ENCODE data around the gene CATSPERZ.

CATSPERZ gene

DNA sequence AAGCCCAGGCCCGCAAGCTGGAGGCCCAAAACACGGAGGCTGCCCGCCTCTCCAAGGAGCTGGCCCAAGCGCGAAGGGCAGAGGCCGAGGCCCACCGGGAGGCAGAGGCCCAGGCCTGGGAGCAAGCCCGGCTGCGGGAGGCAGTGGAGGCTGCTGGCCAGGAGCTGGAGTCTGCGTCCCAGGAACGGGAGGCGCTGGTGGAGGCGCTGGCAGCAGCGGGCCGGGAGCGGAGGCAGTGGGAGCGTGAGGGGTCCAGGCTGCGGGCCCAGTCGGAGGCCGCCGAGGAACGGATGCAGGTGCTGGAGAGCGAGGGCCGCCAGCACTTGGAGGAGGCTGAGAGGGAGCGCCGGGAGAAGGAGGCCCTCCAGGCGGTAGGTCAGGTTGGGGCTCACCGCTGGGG is 44.6 kb downstream of the CATSPERZ start:
- Mint-ChIP-seq H3K36me3 (peaks cover 84% of the 10 kb centered on the region), H3K4me3 (no peak overlapping the region), H3K9me3 (no peaks in the 10 kb centered on the region), H3K27ac (peak overlapping the region; percentile 70), H3K4me1 (peaks cover 33% of the 10 kb centered on the region)
- DNase-seq (ENCODE audit: low spot score in 2 of 2) (no peak), ATAC-seq (no peak)

DNA sequence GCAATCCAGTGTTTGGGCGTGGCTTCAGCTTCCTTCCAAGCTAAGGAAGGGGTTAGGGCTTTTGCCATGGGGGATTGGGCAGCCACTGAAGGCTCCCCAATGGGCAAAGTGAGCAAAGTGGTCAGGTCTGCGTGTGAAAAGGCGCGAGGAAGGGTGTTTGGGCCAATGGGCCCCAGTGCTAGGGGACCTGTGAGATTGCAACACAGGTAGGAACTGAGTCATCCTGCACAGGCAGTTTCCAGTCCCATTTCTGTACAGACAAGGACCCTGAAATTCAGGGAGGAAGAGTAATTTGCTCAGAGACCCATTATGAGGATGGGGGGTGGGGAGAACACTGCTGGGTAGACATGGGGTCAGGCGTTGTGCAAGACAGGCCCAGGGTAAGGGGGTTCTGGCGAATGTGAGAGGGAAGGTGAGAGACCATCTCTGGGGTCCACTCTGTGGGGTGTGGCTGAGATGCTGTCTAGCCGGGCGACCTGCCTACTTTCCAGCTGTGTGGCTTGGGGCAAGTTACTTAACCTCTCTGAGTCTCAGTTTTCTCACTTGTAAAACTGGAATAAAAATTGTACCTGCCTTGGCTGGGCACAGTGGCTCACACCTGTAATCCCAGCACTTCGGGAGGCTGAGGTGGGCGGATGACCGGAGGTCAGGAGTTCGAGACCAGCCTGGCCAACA is 47.2 kb downstream of the CATSPERZ start:
- ATAC-seq (no peak), DNase-seq (ENCODE audit: low spot score in 2 of 2) (no peak)

DNA sequence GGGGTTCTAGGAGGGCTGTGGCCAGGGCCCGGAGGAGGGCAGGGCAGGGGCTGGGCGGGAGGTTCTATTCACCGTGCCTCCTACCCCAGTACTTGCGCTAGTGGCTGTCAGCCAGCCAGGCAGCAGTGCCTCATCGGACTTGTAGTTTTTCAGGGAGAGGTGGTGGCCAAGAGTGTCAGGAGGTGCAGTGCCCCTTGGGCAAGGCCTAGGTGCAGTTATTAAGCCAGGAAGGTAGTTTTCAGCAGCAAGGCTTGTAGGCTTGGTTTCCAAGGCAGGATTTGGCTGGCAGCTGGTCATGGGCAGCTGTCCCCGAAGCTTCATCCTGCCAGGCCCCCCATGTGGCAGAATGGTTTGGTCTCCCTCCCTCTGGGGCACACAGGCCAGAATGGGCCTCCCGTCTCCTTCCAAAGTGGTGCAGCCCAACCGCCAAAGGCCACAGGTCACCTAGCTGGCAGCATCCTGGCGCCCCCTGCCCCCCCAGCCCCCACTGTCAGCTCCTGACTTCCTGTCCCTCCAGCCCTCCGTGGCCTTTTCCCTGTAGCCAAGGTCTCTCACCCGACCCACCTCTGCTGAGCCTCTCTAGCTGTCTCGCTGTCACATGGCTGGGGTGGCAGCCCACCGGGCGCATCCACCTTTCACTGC is 48.3 kb downstream of the CATSPERZ start:
- Mint-ChIP-seq H3K9me3 (no peaks in the 10 kb centered on the region), H3K4me3 (no peak overlapping the region), H3K4me1 (peaks cover 14% of the 10 kb centered on the region), H3K36me3 (peaks cover 94% of the 10 kb centered on the region), H3K27ac (peak overlapping the region; percentile 37)
- ATAC-seq (no peak), DNase-seq (ENCODE audit: low spot score in 2 of 2) (no peak)

More for the DNA sequence above, 47.2 kb downstream of the CATSPERZ start:
- H3K36me3 Mint-ChIP-seq = peaks cover 89% of the 10 kb centered on the region
- H3K4me1 Mint-ChIP-seq = peaks cover 14% of the 10 kb centered on the region
- H3K9me3 Mint-ChIP-seq = no peaks in the 10 kb centered on the region
- peak overlapping the region; percentile 70 for H3K27ac Mint-ChIP-seq
- no peak overlapping the region for H3K4me3 Mint-ChIP-seq

DNA sequence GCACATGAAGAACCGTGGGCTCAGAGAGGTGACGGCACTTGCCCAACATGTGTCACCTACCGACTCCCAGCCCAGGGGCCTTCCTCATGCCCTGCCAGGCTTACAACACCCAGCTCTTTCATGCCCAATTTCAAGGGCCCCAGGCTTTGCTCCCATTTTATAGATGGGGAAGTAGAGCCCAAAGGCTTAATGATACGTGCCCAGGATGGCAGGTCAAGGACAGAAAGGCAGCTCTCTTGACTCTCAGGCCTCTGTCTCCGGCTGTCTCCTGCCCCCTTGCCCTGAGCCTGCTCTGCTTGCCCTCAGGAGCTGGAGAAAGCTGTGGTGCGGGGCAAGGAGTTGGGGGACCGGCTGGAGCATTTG is 48.8 kb downstream of the CATSPERZ start:
- Mint-ChIP-seq H3K4me3 (no peak overlapping the region), H3K4me1 (peaks cover 14% of the 10 kb centered on the region), H3K36me3 (peaks cover 89% of the 10 kb centered on the region), H3K9me3 (no peaks in the 10 kb centered on the region), H3K27ac (peak overlapping the region; percentile 37)
- DNase-seq (ENCODE audit: low spot score in 2 of 2) (no peak), ATAC-seq (no peak)

DNA sequence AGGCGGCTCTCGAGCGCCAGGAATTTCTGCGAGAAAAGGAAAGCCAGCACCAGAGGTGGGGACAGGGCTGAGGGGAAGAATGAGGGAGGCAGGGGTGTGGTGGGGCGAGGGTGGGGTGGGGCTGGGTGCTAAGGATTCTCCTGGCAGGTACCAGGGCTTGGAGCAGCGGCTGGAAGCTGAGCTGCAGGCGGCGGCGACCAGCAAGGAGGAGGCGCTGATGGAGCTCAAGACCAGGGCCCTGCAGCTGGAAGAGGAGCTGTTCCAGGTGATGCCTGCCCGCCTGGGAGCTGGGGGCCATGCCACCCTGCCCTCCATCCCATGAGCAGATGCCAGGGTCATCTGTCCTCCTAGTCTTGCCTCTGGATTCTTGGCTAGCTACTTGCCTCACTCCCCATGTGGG is 49.2 kb downstream of the CATSPERZ start:
- H3K27ac Mint-ChIP-seq = no peak overlapping the region
- H3K9me3 Mint-ChIP-seq = no peaks in the 10 kb centered on the region
- no peak for DNase-seq (ENCODE audit: low spot score in 2 of 2)
- no peak for ATAC-seq
- H3K4me3 Mint-ChIP-seq = no peak overlapping the region
- H3K4me1 Mint-ChIP-seq = peaks cover 14% of the 10 kb centered on the region
- peaks cover 85% of the 10 kb centered on the region for H3K36me3 Mint-ChIP-seq

DNA sequence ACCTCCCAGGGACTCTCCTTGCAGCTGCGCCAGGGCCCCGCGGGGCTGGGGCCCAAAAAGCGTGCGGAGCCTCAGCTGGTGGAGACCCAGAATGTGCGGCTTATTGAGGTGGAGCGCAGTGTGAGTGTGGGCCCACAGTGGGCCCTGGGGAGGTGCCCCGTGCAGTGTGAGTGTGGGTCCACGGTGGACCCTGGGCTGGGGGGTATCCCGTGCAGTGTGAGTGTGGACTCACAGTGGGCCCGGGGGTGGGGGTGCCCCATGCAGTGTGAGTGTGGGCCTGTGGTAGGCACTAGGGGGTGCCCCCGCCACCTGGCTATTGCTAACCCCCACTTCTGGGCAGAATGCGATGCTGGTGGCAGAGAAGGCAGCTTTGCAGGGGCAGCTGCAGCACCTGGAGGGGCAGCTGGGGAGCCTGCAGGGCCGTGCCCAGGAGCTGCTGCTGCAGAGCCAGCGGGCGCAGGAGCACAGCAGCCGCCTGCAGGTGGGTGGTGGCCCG is 51.0 kb downstream of the CATSPERZ start:
- Mint-ChIP-seq H3K27ac (peak overlapping the region; percentile 54), H3K36me3 (peaks cover 80% of the 10 kb centered on the region), H3K9me3 (no peaks in the 10 kb centered on the region), H3K4me1 (peaks cover 7% of the 10 kb centered on the region), H3K4me3 (no peak overlapping the region)
- DNase-seq (ENCODE audit: low spot score in 2 of 2) (no peak), ATAC-seq (no peak)

DNA sequence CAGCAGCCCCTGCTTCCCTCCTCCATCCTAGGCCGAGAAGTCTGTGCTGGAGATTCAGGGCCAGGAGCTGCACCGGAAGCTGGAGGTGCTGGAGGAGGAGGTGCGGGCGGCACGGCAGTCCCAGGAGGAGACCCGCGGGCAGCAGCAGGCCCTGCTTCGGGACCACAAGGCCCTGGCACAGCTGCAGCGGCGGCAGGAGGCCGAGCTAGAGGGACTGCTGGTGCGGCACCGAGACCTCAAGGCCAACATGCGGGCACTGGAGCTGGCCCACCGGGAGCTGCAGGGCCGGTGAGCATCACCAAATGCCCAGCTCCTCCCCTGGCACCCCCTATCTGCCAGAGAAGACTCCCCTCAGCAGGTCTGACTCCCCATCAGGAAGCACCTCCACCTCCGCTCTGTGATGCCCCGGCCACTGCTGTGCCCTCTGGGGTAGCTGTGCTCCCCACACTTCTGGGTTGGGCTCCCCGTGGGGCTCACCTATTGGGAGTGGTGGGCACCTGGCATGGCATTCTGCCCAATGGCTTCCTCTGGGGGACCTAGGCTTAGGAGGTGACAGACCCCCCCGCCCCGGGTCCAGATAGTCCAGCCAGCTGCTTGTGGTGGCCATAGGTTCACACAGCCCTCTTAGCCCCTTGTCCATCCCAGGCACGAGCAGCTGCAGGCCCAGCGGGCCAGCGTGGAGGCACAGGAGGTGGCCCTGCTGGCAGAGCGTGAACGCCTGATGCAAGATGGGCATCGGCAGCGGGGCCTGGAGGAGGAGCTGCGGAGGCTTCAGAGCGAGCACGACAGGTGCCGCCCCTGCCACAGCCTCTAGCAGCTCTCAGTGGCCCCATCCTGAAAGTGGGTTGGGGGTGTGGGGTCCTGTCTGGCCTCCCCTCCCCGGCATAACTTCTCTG is 52.2 kb downstream of the CATSPERZ start:
- DNase-seq (ENCODE audit: low spot score in 2 of 2) (no peak), ATAC-seq (no peak)
- H3K36me3 Mint-ChIP-seq = peaks cover 76% of the 10 kb centered on the region
- no peak overlapping the region for H3K27ac Mint-ChIP-seq
- no peaks in the 10 kb centered on the region for H3K9me3 Mint-ChIP-seq
- H3K4me3 Mint-ChIP-seq = no peak overlapping the region
- H3K4me1 Mint-ChIP-seq = peaks cover 8% of the 10 kb centered on the region

DNA sequence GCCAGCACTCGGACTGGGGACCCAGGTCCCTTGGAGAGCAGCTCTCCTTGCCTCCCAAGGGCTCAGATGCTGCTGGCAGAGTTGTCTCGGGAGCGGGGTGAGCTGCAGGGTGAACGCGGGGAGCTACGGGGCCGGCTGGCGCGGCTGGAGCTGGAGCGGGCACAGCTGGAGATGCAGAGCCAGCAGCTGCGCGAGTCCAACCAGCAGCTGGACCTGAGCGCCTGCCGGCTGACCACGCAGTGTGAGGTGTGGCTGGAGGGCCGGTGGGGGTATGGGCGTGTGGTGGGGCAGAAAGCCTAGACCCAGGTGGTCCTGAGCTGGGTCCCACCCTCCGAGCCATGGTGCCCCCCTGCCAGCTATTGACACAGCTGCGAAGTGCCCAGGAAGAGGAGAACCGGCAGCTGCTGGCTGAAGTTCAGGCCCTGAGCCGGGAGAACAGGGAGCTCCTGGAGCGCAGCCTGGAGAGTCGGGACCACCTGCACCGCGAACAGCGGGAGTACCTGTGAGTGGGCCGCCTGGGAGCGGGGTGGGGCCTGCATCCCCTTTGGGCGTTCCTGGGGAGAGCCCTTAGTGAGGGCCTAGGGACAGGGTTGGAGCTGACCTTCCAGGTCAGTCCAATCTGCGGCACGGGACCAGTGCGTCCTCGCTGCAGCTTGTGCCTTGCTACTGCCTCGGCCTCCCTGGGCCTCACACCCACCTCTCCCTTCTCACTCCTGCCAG is 53.0 kb downstream of the CATSPERZ start:
- peaks cover 68% of the 10 kb centered on the region for H3K36me3 Mint-ChIP-seq

DNA sequence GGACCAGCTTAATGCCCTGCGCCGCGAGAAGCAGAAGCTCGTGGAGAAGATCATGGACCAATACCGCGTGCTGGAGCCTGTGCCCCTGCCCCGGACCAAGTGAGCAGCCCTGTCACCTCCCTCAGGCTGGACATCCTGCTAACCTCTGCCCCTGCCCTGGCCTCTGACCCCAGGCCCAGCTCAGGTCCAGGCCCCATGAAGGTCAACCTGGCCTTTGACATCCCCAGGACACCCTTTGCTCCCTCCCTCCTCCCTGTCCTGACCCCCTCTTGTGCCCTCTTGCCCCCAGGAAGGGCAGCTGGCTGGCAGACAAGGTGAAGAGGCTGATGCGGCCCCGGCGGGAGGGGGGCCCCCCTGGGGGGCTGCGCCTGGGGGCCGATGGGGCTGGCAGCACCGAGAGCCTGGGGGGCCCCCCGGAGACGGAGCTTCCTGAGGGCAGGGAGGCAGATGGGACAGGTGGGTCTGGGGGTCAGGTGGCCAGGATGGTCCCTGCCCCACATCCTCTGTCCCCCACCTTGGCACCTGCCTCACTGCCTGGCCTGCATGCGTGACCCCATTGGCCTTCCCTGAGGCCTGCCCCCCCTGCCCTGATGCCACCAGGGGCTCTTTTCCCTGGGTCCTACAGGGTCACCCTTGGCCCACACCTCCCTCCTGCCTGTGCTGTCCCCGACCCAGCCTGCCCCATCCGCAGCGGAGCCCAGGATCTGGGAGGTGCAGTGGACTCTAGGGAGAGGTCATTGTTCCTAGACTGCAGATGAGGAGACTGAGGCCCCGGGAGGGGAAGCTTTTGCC is 53.8 kb downstream of the CATSPERZ start:
- Mint-ChIP-seq H3K4me1 (peaks cover 17% of the 10 kb centered on the region), H3K27ac (no peak overlapping the region), H3K36me3 (peaks cover 63% of the 10 kb centered on the region), H3K4me3 (no peak overlapping the region), H3K9me3 (no peaks in the 10 kb centered on the region)
- ATAC-seq (no peak), DNase-seq (ENCODE audit: low spot score in 2 of 2) (no peak)

More for the DNA sequence above, 53.0 kb downstream of the CATSPERZ start:
- ATAC-seq (no peak), DNase-seq (ENCODE audit: low spot score in 2 of 2) (no peak)
- peaks cover 15% of the 10 kb centered on the region for H3K4me1 Mint-ChIP-seq
- no peak overlapping the region for H3K27ac Mint-ChIP-seq
- H3K4me3 Mint-ChIP-seq = no peak overlapping the region
- no peaks in the 10 kb centered on the region for H3K9me3 Mint-ChIP-seq

All from stimulated activated effector memory CD8-positive, alpha-beta T cell treated with anti-CD3 and anti-CD28 coated beads, Interleukin-12 subunit alpha, Interleukin-12 subunit beta, amount 100 ng/mL, for 72 hours (primary cell).